GM21529 (cell line): Measurements from ENCODE around the gene CBFA2T2.
"Not testable (repeated sequence)": the region's sequence is repeated elsewhere in the genome, so short reads cannot be mapped to it uniquely, and the experiment has no call there.

Experiments used
- ATAC-seq: cut with Tn5 transposase; IDR thresholded peaks from one replicate; pipeline ENCODE4 v1.9.1; 2021; ENCODE audit not compliant: unreplicated experiment

CBFA2T2 gene

DNA sequence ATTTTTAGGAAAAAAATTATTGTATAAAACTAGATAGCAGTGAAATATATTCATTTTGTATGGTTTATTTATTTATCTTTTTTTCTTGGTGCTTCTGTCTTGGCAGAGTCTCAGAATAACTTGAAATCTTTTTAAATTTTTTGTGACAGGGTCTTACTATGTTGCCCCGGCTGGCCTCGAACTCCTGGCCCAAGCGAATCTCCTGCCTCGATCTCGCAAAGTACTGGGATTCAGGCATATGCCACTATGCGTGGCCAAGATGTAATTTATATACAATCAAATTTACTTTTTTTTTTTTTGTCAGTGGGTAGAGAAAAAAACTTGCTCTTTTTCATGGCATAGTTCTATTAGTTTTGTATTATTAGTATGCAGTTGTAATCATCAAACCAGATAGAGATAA, 13.7 kb downstream of the CBFA2T2 start:
- ATAC-seq: no peak

DNA sequence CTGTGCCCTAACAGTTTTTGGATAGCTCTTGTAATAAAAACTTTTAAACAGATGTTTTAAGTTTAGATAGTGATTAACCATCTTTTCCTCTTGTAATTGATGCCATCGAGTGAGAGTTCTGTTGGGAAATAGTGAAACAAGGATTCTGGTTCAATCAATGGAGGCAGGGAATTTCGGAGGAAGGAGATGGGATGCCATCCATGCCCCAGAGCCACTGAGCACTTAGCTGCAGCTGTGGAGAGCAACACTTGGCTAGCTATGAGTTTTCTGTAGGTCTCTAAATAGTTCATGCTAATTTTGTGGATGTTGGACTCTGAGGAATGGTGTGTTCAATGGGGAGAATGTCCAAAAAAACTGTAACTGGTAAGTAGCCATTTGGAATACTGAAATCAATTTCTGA, 16.7 kb downstream of the CBFA2T2 start:
- ATAC-seq: no peak

DNA sequence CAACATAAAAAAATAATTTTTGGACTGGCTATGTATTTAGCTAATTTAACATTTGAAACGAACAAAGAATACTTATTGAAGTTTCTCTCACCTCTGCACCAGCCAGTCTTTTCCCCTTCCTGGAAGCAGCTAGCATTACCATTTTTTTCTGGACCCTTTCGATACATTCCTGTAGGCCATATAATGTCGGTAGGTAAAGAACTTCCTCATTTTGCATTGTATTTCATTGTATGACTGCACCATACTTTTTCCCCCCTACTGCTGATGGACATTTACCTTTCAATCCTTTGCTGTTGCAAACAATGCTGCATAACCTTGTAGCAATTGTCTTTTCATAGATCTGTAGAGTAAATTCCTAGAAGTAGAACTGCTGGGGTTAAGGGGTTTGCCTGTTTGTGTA, 17.6 kb downstream of the CBFA2T2 start:
- ATAC-seq: no peak

DNA sequence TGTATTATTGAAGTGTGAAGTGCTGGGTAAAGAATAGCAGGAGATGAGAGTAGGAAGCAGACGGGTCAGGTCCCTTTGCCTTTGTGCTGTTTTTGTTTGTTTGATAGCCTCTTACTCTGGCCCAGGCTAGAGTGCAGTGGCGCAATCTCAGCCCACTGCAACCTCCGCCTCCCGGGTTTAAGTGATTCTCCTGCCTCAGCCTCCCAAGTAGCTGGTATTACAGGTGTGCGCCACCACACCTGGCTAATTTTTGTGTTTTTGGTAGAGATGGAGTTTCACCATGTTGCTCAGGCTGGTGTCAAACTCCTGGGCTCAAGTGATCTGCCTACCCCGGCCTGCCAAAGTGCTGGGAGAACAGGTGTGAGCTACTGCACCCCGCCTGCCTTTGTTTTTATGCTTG, 18.1 kb downstream of the CBFA2T2 start:
- ATAC-seq: not testable (repeated sequence)

DNA sequence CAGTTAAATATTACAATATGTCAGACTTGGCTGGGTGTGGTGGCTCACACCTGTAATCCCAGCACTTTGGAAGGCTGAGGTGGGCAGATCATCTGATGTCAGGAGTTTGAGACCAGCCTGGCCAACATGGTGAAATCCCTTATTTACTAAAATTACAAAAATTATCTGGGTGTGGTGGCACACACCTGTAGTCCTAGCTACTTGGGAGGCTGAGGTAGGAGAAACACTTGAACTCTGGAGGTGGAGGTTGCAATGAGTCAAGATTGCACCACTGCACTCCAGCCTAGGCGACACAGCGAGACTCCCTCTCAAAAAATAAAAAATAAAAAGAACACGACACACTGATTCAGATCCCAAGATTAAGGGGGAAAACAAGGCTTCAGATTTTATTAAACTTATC, 19.2 kb downstream of the CBFA2T2 start:
- not testable (repeated sequence) for ATAC-seq

DNA sequence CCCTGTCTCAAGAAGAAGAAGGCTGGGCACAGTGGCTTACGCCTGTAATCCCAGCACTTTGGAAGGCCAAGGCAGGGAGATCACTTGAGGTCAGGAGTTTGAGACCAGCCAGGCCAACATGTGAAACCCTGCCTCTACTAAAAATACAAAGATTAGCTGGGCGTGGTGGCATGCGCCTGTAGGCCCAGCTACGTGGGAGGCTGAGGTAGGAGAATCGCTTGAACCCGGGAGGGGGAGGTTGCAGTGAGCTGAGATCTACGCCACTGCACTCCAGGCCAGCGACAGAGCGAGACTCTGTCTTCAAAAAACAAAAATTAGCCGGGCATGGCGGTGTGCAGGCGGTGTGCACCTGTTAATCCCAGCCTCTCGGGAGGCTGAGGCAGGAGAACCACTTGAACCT, 22.0 kb downstream of the CBFA2T2 start:
- ATAC-seq: not testable (repeated sequence)

DNA sequence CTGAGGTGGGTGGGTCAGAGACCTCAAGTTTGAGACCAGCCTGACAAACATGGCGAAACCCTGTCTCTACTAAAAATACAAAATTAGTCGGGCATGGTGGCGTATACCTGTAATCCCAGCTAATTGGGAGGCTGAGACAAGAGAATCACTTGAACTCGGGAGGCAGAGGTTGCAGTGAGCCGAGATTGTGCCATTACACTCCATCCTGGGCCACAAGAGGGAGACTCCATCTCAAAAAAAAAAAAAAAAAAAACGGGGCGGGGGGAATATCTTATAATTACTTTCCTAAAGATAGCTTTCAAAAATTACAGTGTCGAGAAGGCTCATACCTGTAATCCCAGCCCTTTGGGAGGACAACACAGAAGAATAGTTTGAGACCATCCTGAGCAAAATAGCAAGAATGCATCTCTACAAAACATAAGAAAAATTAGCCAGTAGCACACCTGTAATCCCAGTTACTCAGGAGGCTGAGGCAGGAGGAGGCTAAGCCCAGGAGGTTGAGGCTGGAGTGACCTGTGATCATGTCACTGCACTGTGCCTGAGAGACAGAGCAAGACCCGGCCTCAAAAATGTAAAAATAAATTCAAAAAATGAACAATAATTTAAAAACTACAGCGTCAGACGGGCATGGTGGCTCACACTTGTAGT, 25.8 kb downstream of the CBFA2T2 start:
- ATAC-seq: no peak

DNA sequence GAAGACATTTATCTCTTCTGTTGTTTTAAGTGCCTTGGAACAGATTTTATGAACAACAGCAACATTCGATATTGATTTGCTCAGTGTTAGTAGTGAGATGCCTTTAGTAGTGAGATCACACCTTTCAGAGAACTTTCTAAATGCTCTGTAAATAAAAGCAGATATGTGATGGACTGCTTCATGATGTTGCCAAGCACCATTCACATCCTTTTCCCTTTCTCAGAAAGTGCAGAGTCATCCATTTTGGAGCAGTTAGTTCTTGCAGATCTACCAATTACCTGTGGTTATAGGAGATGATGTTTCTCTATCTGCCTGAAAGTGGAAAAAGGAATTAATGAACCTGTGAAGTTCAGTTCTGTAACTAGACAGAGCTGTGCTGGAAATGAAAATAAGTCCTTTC, 27.0 kb downstream of the CBFA2T2 start:
- ATAC-seq: no peak

DNA sequence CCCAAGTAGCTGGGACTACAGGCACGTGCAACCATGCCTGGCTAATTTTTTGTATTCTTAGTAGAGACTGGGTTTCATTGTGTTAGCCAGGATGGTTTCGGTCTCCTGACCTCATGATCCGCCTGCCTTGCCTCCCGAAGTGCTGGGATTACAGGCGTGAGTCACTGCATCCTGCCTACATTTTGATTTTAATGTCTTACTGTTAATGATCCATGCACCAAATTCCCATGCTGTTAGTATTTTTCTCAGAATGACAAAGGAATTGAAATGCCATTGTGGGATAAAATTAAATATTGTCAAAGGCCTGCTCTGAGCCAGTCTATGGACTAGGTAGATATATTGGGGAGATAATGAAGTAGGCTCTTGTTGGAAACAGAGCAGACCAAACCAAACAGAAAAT, 28.2 kb downstream of the CBFA2T2 start:
- no peak for ATAC-seq

DNA sequence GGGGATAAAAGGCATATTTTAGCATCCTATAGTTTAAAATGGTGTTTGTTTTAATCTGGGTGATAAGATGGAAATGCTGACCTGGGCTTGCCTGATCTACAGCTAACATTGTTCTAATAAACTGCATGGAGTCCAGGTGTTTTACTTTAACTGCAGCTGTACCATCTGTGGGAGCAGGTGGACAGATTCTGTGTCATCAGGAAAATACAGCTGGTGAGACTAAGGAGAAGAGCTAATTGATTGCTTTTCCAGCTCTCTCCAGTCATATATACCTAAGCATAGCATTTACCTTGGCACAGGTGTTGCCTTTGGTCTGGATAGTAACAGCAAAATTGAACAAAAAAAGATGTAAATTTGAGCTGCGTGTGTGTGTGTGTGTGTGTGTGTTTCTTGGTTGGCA, 31.6 kb downstream of the CBFA2T2 start:
- ATAC-seq: no peak

DNA sequence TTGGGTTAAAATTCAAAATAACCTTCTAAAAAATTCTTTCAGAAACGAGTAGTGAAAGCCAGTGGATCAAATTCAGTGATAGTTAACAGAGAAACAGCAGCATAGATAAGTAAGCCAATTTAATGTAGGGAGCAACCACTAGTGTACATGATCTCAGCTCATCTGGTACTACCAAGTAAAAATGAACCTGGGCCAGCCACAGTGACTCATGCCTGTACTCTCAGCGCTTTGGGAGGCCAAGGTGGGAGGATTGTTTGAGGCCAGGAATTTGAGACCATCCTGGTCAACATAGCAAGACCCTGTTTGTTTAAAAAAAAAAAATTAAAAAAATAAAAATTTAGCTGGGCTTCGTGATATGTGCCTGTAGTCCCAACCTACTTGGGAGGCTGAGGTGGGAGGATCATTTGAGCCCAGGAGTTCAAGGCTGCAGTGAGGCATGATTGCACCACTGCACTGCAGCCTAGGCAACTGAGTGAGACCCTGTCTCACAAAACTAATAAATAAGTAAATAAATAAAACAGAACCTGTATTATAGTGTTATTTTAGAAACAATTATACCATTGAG, 32.4 kb downstream of the CBFA2T2 start:
- ATAC-seq: no peak

DNA sequence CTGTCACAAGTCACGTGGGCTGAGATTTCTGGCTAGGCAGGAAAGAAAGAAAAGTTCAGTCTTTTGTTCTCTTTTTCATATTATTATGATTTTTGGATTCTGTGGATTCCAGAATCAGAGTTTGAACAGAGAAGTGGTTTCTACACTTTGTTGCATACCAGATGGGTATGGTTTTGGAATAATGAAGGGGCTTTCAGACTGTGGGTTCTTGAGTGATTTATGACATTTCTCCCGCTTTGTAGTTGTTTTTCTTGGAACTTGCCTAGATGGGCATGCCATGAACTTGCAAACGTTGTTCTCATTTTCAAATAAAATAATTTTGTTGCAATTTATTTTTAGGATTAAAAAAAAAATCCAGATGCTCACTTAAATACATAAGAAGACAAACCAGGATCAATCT, 34.4 kb downstream of the CBFA2T2 start:
- ATAC-seq: no peak

DNA sequence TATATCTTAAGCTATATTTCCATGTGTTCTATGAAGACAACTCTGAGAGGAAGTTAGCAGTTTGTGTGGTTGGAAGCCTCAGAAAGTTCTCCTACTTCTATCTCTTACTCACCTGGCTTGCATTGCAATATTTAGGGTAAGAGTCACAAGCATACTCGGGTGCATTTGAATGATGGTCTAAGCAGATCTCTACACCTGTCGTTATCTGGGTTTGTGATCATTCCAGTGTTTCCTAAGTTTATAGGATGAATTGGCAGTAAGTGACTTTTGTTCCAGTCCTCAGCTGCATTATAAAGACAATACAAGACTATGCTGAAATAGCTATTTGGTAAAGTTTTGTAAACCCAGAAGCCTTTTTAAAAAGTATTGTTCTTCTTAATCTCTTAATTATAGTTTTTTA, 36.9 kb downstream of the CBFA2T2 start:
- ATAC-seq: no peak

DNA sequence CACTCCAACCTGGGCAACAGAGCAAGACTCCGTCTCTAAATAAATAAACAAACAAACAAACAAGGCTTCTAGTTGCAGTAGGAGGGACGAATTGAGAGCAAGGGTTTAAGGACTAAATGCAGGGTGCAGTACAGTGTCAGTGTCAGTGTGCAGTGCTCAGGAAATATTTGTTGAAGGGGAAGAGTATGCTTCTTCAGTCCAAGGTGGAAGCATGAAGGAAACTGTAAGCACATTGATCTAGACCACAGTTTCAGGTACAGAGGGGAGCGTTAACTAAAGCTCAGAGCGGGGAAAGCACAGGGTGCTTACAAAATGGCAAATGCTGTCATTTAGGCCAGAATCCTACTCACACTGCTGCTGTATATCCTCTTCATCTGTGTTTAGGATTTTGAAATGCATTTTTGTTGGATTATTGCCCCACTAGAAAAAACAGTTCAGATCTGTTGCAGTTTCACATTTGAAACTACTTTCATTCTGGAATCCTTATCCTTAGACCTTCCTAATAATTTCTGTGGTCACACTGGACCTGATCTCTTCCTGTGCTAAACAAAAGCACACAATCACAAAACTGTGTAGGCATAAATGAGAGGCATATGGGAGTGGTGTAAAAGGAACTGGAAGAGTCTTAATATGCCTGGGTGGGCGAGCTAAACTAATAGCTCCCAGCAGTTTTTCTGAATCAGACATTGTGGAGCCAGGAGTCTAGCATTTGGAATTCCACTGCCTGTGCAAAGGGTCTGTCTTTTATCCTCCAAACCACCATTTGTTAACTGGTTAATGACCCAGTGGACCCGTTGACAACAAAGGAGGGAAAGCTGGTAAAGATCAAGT, 41.4 kb downstream of the CBFA2T2 start:
- ATAC-seq: no peak

DNA sequence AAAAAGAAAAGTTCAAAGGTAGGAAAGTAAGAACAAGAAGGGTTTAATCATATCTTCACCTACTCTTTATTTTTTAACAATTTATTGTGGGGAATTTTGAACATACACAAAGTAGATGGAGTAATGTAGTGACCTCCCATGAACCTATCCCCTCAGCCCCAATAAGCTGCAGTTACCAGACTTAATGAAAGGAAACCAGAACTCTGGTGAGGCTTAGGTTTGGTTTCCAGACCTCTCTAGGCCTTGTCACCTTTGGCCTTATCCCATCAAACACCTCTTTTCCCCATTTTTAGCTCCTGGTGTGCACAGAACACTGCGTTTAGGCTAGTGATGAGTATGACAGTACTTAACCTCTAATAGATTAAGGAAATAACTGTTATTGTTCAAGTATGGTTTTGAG, 42.0 kb downstream of the CBFA2T2 start:
- no peak for ATAC-seq

DNA sequence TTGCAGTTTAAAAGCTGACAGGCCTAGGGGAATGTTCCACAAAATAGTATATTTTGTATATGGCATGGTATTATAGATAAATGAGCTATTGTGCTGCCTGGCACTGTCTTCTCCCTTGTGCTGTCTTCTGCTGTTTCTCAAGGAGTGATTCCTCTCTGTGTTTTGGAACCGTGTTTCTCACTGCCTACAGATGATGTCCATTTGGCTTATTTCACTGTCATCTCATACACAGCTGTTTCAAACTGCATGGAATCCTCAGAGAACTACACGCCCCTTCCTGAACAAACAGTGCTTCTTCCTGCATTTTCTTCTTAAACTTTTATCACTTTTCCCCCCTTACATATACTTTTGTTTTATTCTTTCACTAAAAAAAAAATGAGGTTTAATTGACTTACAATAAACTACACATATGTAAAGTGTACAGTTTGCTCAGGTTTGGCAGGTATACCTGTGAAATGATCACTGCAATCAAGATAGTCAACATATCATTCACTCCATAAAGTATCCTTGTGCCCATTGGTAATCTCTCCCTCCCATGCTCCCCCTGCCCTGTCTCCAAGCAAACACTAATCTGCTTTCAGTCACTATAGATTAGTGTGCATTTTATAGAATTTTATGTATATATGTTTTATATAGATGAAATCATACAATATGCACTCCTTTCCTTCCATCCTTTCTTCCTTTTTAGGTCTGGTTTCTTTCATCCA, 43.0 kb downstream of the CBFA2T2 start:
- no peak for ATAC-seq

DNA sequence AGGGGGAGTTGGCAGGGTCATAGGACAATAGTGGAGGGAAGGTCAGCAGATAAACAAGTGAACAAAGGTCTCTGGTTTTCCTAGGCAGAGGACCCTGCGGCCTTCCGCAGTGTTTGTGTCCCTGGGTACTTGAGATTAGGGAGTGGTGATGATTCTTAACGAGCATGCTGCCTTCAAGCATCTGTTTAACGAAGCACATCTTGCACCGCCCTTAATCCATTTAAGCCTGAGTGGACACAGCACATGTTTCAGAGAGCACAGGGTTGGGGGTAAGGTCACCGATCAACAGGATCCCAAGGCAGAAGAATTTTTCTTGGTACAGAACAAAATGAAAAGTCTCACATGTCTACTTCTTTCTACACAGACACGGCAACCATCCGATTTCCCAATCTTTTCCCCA, 45.8 kb downstream of the CBFA2T2 start:
- not testable (repeated sequence) for ATAC-seq

DNA sequence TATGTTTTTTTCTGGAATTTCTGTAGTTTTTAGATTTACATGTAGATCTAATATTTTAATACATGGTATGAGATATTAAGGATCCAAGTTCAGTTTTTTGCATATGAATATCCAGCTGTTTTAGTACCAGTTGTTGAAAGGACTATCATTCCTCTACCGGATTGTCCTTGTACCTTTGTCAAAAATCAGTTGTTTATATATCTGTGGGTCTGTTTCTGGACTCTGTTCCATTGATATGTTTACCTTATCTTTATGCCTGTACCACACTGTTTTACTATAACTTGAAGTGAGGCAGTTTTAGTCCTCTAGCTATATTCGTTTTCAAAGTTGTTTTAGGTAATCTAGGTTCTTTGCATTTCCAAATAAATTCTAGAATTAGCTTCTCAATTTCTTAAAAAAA, 47.7 kb downstream of the CBFA2T2 start:
- no peak for ATAC-seq

DNA sequence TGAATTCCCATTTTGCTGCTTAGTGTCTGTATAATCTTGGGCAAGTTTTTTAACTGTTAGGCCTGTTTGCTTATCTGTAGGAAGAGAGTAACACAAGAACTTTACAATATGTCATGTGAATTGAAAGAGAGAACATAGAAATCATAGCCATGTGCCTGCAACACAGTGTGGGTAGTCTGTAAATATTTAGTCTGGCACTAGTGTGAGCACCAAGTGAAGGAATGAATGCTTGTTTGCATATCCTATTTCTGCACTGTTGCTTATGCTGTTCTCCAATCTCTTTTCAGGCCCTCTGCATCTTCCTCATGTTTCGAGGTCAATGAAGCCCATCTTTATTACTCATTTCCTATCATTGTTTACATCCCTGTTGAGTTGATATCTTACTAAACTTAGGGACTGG, 49.2 kb downstream of the CBFA2T2 start:
- ATAC-seq: no peak

DNA sequence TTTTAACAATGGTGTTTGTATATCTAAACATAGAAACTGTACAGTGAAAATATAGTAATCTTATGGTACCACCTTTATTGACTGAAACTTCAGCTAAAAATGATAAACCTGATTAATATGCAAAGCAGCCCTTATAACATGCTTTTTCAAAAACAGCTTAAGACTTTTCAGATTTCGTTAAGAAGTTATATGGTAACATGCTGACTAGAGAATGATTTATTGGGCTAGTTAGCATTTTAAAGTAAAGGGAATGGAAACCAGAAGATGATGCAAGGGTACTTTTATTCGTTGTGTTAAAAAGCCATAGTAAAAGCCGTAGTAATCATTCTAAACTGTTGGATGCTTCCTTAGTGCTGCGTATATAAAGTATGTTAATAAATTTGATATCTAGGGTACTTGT, 50.5 kb downstream of the CBFA2T2 start:
- no peak for ATAC-seq

DNA sequence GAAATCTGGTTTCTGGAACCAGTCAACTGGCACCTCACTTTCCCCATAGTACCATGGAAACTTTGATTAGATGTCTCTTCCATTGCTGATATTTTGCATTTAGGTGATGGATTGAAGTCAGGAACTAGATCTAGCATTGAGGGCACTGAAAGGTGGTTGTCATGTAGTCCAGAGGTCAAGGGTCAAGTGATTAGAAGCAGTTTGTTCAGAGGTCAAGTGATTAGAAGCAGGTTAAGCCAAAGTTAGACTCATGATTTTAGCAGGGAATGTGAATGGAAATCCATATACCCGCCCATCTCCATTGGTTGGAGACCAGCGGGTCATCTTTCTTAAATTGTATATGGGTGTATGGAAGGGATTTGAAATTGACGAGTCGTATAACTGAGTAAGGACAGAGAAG, 51.2 kb downstream of the CBFA2T2 start:
- no peak for ATAC-seq

DNA sequence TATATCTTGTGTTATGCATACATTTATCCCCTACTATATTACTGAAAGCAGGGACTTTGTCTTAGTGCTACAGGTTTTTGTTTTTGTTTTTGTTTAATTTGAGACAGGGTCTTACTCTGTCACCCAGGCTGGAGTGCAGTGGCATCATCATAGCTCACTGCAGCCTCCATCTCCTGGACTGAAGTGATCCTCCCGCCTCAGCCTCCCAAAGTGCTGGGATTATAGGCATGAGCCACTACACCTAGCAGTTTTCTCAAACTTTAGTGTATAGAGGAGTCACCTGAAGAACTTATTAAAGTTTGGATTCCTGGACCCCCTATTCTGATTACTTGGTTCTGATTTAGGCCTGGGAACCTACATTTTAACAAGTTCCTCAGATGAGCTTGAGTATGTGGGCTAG, 51.9 kb downstream of the CBFA2T2 start:
- ATAC-seq: no peak
